HG02973 (cell line): Measurements from ENCODE around the gene FBXO24.

Experiments
- ATAC-seq: cut with Tn5 transposase; IDR thresholded peaks from one replicate; pipeline ENCODE4 v1.9.1; 2021; ENCODE audit warnings: moderate library complexity; ENCODE audit not compliant: unreplicated experiment

Gene FBXO24

DNA sequence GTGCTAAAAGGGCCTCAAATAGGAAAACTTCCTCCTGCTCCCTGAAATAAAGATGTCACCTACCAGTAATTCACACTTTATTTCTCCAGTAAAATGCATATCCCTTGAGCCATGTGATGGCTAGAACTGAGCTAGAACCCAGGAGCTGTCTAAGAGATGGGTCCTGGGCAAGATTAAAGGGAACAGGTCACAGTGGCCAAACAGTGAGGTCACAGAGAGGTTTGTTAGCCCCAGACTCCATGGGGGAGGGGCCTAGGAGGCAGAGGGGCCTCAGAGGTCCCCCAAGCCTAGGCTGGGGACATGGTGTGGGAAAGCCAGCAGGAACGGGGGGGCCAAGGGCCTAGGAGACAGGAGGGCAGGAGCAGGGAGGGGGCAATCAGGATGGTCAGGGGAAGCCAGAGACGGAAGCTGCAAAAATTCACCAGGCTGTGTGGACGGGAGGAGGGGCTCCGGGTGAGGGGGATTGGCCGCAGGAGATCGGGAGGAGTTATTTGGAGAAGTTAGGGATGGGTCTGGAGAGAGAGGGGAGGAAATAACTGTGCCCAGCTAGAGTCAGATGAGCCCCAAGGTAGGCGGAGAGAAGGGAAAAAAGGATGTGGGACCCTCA lies 3.3 kb downstream of the FBXO24 start:
- no peak for ATAC-seq

DNA sequence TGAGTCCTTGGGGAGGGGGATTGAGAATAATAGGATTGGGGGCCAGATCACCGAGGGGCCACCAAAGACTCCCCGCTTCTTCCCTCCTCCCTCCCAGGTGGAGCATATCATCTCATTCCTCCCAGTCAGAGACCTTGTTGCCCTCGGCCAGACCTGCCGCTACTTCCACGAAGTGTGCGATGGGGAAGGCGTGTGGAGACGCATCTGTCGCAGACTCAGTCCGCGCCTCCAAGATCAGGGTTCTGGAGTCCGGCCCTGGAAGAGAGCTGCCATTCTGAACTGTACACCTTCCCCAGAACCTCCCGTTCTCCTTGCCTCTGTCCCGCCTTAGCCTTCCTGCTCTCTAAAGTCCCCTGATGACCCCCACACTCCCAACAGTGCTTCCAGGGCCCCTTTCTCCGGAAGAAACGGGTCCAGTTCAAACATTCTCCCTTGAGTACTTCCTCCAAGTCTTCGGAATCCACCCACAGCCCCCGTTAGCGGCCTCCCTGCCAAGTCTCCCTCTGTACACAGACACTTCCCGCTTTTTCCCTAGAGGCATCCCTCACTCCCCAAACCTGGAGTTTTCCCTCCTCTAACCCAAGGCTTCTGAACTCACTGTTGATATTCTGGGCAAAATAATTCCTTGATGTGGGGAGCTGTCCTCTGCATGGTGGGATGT lies 4.1 kb downstream of the FBXO24 start:
- ATAC-seq: no peak

DNA sequence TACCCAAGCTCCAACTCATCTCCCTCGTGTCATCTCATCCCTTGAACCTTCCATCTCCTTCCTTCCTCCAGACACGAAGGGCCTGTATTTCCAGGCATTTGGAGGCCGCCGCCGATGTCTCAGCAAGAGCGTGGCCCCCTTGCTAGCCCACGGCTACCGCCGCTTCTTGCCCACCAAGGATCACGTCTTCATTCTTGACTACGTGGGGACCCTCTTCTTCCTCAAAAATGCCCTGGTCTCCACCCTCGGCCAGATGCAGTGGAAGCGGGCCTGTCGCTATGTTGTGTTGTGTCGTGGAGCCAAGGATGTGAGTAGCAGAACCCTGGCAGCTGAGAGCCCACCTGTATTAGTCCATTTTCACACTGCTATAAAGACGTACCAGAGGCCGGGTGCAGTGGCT lies 5.5 kb downstream of the FBXO24 start:
- ATAC-seq: no peak

DNA sequence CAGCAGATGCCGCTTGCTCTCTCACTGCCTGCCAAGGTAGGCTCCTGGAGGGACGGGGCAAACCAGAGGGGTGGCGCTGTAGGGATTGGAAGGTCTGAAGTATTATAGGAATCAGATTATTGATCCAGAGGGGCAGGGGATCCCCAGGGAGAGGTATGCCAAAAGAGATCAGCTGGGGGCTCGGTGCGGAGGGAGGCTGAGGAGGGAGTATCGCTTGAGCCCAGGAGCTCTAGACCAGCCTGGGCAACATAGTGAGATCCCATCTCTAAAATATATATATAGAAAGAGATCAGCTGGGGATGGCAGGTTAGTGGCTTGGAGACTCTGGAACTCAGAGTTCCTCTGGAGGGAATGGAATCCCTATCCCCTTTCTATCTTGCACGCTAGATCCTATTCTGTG lies 9.1 kb downstream of the FBXO24 start:
- ATAC-seq: no peak

DNA sequence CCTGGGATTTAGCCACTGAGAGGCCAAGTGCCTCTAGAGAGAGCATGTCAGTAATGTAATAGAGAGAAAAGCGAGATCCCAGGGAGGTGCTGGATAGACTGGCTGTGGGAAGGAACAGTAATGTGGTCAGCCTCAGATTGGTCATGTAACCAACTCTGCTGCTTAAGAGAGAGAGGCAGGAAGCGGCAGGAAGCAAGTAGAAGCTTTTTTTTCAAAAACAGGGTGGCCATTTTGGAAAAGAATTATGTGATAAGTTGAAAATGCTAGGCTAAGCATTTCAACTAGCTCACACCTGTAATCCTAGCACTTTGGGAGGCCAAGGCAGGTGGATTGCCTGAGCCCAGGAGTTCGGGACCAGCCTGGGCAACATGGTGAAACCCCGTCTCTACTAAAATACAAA lies 12.3 kb downstream of the FBXO24 start:
- ATAC-seq: no peak

DNA sequence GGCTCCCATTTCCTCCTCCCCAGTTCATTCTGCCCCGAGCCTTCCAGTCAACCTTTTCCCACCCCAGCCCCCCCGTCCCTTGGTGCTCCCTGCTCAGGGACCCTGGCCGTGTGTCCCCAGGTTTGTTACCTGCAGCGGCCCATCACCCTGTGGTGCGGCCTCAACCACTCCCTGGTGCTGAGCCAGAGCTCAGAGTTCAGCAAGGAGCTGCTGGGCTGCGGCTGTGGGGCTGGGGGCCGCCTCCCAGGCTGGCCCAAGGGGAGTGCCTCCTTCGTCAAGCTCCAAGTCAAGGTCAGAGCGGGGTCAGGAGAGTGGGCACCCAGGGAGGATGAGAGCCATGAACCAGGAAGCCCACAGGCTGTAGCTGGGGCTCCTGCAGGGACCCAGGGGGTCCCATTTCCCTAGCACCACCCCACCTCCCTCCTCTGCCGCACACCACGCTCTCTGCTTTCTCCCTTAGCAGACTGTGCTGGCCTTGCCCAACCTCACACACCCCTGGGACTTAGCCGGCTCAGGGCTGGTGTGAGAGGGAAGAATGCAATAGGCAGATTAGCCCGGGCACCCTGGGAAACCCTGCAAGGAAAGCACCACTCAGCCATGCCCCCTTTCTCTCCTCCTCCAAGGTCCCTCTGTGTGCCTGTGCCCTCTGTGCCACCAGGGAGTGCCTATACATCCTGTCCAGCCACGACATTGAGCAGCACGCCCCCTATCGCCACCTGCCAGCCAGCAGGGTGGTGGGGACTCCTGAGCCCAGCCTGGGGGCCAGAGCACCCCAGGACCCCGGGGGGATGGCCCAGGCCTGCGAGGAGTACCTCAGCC lies 14.0 kb downstream of the FBXO24 start:
- no peak for ATAC-seq

DNA sequence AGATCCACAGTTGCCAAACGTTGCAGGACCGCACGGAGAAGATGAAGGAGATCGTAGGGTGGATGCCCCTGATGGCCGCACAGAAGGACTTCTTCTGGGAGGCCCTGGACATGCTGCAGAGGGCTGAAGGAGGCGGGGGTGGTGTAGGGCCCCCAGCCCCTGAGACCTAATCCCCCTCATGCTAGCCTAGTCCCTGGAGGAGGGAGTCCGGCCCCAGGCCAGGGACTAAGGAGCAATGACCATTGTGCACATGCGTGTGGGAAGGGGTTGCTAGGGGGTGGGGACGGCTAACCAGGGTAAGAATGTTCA lies 14.6 kb downstream of the FBXO24 start:
- ATAC-seq: no peak

DNA sequence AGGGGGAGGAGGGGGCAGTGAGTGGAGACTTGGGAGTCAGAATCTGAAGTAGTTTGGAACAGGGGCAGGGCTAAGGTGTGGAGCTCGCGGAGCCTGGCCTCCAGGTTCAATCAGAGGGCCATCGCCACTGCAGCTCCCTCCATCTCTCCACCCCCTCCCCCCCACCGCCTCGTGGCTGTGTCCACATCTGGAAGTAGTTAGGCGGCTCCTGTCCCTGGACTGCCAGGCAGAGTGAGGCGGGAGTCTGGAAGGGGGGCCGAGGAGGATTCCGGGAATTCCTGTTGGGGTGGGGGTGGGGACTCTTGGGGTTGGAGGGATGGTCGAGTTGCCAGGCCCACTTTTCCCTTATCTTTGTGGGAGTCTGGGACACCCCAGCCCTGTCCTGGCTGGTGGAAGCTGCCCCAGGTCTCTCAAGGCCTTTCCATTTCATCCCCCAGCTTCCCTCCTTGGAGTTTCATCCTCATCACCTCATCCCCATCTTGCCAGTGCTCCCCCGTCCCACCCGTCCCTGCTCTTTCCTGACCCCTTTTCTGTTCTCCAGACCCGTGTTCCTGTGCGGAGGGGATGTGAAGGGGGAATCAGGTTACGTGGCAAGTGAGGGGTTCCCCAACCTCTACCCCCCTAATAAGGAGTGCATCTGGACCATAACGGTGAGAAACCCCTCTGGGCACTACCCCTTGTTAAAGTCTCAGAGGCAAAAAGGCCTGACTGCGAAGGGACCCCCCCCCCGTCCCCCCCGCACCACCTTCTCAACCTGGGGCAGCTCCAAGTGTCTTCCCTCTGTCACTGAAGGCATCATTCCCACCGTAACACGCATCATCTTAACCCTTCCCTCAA lies 17.0 kb downstream of the FBXO24 start:
- no peak for ATAC-seq

DNA sequence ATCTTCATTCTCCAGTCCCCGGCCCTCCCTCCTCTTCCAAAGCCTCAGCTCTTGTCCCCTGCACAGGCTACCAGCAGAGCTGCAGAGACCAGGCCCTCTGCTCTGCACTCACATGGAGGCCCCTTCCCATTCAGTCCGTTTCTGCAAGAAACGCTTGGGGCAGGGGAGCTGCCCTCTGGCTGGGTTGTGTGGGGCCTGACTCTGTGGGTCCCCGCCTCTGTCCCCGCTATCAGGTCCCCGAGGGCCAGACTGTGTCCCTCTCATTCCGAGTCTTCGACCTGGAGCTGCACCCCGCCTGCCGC lies 17.5 kb downstream of the FBXO24 start:
- no peak for ATAC-seq

DNA sequence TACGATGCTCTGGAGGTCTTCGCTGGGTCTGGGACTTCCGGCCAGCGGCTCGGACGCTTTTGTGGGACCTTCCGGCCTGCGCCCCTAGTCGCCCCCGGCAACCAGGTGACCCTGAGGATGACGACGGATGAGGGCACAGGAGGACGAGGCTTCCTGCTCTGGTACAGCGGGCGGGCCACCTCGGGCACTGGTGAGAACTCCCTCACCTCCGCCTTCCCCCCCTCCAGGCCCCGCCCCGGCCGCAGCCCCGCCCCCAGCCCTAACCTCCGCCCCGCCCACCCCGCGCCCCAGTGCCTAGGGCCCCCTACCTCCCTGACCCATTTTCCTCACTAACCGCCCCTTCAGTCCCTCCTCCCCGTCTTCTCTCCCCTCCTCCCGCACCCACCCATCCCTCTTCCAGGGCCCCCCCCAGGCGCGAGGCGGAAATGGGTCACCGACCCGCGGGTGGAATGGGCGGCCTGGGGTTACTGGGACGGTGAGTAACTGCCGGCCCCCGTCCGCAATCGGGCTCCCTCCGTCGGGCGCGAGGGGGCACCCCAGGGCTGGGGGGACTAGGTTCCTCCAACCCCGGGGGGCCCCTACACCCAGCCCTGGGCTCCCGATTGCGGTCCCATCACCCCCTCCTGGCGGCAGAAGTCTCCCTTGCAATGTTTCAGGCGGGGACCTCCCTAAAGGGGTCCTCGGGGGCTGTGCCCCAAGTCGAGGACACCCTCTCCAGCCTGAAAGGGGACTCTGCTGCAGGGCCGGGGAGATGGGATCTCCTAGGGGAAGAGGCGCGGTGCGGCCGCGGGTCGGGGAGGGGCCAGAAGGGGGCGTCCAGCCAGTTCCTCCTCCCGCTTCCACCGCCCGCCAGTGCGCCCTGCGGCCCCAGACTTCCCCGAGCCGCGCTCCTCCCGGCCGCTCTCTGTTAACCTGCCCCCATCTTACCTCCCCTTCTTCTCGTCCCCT lies 18.2 kb downstream of the FBXO24 start:
- ATAC-seq: peak; percentile 42

DNA sequence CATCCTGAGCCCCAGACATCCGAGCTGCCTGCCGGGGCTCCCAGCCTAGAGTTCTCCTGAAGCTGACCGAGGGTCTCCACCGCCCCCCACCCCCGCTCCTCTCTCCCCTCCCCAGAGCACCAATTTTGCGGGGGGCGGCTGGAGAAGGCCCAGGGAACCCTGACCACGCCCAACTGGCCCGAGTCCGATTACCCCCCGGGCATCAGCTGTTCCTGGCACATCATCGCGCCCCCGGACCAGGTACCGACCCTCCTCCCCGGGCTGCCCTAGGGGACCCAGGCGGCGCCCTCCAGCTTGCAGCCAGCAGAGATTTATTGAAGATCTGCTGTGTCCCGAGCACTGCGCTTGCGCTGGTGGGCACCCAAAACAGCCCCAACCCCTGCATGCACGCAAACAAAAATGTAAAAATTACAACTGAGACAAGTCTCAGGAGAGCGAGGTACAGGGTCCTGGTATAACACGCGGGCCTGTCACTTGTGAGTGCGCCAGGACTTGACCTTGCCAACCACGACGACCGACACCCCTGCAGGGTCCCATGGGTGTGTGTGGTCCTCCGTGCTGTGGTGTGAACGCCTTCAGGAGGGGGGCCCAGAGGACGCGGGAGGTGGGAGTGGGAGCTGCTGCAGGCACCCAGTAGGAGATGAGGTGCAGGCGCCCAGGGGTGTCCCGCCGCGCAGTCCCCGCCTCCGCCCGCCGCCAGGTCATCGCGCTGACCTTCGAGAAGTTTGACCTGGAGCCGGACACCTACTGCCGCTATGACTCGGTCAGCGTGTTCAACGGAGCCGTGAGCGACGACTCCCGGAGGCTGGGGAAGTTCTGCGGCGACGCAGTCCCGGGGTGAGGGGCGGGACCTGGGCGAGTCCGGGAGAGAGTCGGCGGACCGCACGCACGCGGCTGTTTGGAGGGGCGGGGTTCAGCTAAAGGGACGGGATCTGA lies 19.1 kb downstream of the FBXO24 start:
- no peak for ATAC-seq

DNA sequence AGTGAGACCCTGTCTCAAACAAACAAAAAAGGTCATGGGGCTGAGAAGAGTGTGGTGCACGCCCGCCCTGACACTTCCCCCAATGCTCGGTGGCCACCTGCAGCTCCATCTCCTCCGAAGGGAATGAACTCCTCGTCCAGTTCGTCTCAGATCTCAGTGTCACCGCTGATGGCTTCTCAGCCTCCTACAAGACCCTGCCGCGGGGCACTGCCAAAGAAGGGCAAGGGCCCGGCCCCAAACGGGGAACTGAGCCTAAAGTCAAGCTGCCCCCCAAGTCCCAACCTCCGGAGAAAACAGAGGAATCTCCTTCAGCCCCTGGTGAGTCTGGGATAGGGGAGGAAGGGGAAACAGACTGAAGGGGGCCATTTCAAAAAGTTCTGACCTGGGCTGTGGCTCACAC lies 20.2 kb downstream of the FBXO24 start:
- no peak for ATAC-seq

DNA sequence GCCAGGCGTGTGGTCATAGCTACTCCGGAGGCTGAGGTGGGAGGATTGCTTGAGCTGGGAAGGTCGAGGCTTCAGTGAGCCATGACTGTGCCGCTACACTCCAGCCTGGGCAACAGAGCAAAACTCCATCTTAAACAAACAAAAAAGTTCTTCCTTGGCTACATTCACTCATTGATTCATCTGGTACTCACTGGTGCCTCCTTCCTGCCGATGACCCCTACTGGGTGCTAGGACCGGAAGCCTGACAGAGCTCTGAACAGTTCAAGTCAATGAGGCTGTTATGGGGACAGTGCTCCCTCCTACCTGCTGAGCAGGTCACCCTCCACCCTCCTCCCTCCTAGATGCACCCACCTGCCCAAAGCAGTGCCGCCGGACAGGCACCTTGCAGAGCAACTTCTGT lies 21.0 kb downstream of the FBXO24 start:
- ATAC-seq: no peak

DNA sequence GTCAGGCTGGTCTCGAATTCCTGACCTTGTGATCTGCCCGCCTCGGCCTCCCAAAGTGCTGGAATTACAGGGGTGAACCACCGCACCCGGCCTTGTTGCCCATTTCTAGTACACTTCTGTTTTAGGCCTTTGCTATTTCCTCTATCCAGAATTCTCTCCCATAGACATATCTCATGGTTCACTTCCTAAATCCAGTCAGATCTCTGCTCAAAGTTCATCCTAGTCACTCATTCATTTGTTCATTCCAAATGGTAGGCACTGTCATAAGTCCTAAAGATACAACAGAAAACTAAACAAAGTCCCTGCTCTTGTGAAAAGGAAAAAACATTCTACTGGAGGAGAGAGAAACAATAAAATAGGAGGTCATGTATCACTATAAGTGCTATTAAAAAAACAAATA lies 23.8 kb downstream of the FBXO24 start:
- ATAC-seq: no peak

DNA sequence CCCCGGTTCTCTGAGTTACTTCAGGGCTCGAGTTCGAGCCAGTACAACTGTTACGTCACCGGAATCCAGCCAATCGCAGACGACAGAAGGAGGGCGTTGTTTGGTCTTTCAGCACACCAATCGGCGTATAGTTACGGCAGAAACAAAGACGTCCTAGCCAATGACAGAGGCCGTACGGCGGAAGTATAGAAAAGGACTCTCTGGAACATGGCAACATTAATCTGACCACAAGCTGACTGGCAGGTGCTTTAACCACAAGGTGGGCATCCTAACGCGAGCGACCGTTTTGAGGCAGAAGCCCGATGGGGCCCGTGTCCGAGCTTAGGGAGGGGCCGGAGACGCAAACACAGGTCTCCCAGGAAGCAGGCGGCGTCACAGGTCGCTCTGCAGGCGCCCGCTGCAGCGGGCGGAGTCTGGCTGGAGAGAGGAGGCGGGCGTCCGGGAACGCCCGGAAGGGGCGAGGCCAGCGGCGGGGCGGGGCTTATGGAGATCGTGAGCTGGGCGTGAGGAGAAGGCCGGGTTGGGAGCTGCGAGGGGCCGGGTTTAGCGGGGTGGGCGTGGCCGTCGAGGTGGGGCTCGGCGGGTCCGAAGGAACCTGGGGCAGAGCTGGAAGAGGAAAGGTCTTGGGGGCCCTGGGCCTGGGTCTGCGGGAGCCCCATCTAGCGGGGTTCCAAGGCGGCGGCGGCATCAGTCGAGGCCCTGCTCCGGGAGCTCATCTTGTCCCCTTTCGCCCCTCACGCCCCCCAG lies 26.0 kb downstream of the FBXO24 start, which contains the start of gene MOSPD3:
TSS of gene MOSPD3 (plus strand) at position 558 of the 747 bp plus-strand sequence. CDS start 252 bp downstream, outside the sequence.
- ATAC-seq: peak; percentile 86

DNA sequence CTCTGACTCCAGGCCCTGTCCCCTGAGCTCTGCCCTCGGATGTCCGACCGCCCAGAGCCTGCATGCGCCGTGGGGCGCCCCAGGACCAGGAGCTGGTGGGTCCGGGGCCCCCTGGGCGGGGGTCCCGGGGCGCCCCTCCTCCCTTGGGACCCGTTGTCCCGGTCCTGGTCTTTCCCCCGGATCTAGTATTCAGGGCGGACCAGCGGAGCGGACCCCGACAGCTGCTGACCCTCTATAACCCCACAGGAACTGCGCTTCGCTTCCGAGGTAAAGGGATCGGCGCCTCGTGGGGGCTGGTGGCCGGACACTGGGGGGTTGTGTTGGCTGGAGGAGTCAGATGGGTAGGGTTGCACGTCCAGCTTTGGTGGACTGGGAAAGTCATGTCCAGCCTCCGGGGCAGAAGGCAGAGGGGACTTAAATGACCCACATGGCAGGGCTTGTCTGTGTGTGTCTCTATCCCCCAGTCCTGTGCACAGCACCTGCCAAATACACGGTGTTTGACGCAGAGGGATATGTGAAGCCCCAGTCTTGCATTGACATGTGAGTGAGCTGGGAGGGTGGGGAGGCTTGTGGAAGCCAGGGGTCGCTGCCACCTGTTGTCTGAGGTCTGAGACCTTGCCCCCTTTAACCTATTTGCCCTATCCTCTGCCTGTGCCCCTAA lies 26.7 kb downstream of the FBXO24 start:
- ATAC-seq: peak; percentile 4

DNA sequence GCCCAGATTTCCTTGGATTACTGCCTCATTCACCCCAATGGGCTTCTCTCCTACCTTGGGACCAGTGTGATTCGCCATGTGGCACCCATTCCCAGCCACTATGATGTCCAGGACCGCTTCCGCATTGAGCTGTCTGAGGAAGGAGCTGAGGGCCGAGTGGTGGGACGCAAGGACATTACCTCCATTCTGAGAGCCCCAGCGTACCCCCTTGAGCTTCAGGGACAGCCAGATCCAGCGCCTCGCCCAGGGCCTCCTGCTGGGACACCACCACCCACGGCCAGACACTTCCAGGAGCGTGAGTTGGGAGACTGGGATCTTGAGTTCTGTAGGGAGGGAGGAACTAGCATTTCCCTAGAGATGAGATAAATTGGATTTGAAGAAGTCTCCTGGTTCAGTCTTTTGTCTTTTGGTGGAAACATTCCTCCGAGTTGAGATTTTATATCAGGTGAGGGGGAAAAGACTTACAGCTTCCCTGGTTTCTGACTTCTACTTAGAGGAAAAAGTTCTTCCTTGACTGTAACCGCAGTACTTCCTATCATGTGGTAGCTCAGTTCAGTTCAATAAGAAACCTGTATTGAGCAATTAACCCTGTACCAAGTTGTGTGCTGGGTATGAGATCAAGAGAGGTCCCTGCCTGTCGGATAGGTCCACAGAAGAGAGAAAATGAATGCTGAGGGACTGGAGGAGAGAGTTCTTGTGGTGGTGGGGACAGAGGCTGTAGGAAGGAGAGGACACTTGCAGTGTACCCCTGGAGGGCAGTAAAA lies 27.5 kb downstream of the FBXO24 start:
- ATAC-seq: no peak
